Renal cortical epithelial cell (primary cell): Measurements from ENCODE around the gene OSBPL10. TPM values are rescaled to one million over a fixed set of nuclear protein-coding genes. Genes with fewer than 3 reads are reported as not detected.
"Not testable (repeated sequence)": the region's sequence is repeated elsewhere in the genome, so short reads cannot be mapped to it uniquely, and the experiment has no call there.

Source experiments
- DNase-seq: peaks from one replicate; pipeline ENCODE4 v3.0.0-alpha.2; 2011; ENCODE audit warnings: low read depth
- total RNA-seq: library from RNA; depleted of rRNA; stranded (reverse); fragments of >200 nt; gene quantifications from 2 replicates; pipeline ENCODE4 v1.2.3, GENCODE V29; 2014

OSBPL10 gene
- total RNA-seq, 1 donor from 2014 or later = 78.3 TPM

DNA sequence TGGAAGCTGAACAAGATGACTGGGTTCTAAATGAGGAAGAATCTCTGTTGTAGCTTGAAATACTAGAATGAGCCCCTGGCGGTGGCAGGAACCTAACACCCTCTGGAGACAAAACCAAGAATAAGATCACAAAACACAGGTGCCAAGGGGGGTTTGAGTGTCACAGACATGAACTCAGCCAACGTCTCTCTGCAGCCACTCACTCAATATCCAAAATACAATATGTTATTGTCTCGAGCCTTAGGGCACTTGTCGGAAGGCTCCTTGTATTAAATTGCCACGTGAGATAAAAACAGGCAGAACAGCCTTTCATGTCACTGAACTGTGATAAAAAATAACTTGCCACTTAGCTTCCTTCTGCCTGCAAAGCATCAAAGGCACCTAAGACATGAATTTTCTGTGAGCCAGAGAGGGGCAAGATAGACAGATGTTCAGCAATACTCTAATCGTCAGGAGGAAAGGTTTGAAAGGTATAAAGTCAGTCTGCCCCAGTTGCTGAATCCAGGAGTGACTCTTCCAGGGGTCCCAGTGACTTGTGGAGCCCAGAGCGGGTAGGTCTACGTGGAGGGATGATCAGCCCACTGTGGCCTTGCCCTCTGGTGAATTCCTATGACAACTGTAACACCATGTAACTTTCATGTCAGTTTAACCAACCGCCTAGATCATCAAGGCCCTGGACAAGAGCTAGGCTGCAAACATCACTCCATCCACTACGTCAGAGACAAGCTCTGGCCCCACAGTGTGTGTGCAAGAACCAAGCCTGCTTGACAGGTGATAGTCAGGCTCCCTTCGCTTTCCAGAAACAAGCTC, 165.2 kb downstream of the OSBPL10 start:
- DNase-seq = no peak

DNA sequence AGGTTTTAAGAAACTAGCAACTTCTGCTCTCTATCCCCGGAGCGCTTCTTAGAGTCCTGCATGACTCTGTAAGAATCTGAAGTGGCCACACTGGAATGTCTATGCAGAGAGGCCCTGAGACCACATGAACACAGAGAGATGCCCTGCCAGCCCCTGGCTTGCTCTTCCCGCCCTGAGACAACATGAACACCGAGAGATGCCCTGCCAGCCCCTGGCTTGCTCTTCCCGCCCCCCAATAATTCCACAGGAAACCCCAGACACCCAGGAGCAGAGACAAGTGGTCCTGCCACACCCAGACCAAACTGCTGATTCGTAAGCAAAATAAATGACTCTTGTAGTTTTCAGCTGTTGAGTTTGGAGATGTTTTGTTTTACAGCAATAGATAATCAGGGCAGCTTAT, 166.1 kb downstream of the OSBPL10 start:
- no peak for DNase-seq

DNA sequence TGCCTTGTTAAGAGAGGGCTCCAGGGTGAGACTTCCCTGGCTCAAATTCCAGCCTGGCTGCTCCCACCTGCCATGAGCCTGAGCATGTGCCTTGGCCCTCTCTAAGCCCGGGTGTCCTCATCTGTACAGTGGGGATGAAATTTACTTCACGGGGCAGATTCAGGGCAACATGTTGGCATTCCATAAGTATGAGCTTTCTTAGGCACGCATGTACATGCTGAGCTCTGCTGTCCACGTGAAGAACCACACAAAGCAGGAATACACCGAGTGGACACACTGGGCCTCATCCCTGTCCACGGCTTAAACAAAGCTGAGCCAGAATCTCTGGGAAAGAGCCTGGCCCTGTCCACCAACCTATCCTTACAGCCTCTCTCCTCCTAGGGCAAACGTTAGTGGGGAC, 167.4 kb downstream of the OSBPL10 start:
- no peak for DNase-seq

DNA sequence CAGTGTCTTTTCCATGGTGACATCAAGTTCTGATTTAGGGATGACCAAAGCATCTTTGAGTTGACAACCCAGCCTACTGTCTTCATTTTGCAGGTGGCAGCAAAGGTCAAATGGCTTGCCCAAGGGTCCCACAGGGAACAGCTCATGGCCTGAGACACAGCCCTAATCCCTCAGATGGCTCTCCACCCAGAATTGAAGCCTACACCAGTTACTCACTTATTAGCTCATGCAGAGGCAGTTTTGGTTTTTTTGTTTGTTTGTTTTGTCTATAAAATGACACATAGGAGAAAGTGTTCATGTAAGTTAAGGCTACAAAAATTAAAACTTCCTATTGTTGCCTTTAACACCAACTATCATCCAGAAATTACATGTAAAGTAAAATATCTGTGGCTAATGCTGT, 167.9 kb downstream of the OSBPL10 start:
- no peak for DNase-seq

DNA sequence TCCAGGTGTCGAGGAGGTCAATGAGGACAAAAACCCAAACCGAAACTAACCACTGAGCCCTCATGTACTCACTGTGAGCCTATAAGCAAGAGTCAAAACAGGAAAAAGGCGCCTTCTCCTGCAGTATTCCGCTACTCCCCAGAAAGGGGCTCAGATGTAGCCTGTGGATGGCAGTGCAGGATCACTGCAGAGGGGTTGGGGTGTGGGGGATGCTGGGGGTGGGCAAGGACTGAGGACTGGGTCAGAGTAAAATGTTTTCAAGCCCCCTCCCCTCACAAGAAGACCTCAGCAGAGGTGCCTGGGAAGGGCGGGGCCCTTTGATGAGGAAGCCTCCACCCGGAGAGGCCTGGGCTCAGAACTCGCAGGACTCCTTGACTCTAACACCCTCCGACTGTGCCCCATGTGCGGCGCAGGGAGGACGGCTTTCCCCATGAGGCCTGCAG, 170.1 kb downstream of the OSBPL10 start:
- DNase-seq = no peak

DNA sequence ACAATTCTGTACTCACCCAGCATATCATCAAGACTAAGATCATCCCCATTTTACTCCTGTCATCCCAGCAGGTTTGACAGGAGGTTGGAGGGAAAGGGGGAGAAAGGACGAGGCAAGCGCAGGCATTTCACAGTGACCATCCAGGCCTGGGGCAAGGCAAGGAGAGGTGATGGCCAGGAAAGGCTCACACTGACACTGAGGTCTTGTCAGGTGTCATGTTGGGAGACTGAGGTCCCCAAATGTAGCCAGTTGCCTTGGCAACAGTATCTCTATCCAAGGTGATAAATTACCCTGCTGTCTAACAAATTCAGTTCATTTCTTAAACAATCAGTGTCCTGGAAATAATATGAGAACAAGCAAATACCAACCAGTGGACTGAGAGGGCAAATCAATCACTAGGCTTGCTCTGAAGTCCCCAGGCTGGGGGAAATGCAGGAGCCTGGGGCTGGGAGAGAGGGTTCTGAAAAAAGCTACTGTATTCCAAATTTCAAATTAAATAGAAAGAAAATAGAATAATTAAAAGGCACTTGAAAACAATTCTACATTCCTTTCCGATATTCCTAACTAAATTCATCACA, 172.8 kb downstream of the OSBPL10 start:
- no peak for DNase-seq

DNA sequence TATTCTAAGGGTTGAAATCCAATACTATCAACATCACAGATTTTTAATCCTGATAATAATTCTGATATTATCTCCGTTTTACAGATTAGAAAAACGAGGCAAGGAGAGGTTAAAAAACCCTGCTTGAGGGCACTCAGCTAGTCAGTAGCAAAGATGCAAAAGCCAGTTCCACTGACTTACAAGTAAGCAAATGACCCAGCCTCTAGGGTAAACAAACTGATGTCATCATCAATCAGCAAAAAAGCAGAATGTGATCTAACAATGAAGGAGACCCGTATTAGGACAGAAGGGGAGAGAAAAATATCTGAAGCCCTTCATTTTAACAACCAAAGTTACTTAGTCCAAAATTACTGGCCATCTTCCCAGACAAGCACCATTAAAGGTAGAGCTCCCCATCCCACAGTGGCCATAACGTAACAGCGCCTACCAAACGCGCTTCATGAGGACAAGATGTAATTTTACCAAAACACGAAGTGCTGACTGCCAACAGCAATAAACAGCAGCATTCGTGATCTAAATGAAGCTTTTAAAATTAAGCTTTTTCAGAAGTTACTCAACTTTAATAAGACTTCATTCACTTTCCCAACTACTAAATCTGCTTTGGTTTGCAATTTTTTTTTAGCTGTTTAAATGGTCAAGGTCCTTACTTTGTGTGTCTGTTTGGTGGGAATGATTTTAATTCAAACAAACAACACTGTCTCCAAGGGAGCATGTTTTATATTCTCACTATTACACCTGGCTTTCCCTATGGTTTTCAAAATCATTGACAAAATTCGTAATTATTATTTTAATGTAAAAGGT, 176.6 kb downstream of the OSBPL10 start:
- no peak for DNase-seq

DNA sequence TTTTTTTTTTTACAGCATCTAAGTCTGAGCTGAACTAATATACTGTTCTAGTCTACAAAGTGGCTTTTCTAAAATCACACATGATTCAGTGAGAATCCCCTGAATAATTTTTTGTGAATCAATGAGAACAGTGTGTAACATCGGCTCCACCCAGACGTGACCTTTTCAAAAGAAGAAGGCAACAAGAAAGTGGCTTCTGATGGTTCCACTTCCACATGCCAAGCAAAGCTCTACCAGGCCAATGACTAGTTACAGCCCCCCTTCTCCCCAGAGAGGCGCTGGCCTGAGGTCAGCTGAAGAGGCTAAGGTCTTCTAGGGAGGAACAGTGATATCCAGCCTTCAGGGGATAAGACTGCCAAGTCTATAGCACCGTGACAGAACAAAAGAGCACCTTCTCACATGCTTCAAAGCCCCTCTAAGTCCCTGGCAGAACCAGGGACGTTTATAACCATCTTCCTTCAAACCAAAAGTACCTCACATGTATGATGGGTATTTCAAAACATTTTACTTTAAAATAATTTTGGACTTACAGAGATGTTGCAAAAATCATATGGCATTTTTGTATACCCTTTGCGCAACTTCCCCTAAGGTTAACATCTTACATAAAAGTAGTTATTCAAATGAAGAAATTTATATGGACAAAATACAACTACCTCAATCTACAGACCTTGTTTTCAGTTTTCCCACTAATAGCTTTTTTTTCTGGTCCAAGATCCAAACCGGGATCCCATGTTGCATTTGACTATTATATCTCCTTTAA, 177.9 kb downstream of the OSBPL10 start:
- DNase-seq = no peak

DNA sequence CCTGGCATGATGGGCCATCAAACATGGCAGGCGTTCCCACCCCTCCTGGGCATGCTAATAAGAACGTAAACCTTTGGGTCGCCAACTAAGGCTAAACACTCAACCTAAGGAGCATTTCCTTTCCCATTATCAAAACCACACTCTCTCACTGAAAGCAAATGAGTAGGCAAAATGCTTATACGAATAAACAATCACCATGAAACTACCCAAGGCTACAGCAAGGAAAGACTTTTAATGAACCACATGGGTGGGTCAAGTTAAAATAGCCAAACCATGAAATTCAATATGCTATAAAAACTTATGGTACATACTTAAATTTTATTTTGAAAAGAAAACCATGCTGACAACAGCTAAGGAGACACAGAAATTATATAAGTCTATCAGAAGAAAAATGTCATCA, 180.6 kb downstream of the OSBPL10 start:
- no peak for DNase-seq

DNA sequence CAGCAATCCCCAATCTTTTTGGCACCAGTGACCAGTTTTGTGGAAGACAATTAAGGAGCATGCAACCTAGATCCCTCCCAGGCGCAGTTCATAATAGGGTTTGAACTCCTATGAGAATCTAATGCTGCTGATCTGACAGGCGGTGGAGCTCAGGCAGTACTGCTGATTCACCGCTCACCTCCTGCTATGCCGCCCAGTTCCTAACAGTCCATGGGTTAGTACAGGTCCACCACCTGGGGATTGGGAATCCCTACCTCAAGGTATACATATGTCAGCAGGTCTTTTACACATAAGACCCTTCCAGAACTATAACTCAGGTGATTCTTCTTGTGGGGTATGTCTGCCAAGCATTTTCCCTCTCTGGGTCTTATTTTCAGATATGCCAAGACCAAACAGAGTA, 182.2 kb downstream of the OSBPL10 start:
- DNase-seq = no peak

DNA sequence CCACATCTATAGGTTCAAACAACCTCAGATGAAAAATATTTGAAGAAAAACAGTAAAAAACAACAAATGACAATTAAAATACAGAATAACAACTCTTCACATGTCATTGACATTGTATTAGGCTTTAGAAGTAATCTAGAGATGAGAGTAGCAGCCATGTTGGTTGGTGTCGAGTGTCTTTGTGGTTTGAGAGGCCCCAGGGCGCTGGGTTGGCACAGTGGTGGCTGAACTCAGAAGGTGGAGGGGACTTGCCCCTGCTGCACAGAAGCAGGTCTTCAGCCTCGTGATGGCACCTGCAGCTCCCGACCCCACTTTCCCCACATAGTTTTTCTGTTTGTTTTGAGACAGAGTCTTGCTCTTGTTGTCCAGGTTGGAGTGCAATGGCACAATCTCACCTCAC, 187.2 kb downstream of the OSBPL10 start:
- no peak for DNase-seq

DNA sequence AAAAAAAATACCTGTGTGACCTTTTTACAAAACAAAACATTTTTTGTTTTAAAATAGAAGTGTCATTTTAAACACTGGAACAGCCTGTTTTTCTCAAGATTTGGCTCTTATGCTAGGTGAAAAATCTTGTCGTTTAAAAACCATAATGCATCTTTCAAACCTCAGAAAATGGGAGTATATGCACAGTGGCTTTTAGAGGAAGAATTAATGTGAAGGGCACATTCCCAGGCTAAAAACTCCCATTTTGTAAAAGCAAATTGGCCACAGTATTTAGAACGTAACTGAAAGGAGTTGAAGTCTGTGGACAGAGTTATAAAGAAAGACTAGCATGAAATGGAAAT, 190.0 kb downstream of the OSBPL10 start:
- DNase-seq = no peak

DNA sequence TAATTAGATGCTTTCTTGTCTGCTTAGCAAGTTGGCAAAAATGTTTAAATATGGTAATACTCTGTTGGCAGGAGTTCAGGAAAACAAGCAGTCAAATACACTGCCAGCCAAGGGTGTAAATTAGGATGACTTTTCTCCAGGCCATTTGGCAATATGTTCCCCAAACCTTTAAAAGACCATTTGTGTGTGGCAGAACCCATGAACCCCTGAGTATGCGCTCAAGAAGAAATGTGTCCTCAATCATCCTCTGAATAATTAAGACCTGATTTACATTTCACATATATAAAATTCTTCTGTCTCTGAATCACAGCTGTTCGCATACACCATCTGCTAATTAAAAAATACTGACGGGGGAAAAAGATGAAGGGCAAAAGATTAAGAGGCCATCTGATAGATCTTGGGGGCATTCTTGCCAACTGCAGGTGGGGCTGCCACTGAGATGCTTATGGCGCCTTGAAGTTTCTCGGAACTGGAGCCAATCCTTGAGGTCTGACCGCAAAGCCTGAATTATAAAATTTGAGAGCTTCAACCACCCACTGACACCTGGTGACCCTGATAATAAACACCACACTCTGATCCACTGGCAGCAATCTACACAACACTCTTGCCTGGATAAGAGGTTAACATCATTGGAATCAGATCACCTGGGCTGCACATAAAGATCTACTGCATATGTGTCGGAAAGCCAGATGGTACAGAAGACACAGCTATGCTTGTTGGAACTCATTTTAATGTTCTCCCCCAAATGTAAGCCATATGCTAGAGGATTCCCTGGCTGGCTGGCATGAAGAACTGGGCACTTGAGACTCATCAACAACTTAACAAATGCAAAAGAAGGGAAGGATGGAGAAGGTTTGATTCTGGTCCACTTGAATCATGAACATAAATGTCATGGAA, 190.6 kb downstream of the OSBPL10 start:
- DNase-seq = no peak

DNA sequence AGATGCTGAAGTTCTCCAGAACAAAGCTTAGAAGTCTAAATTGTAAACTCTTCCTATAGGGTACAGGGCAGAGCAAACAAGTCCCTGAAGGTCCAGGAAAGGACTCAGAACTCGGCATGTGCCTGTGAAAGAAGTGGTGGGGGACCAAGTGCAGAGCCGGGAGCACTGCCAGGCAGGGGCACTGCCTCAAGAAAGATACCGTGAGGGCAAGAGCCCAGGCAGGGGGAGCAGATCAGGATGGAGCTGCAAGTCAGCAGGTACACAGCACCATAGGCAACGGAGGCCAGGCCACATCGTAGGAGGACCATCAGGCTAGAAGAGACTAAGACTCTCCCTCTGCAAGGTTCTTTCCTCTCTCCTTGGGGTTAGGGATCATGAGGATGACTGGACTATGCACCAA, 191.6 kb downstream of the OSBPL10 start:
- DNase-seq = no peak

DNA sequence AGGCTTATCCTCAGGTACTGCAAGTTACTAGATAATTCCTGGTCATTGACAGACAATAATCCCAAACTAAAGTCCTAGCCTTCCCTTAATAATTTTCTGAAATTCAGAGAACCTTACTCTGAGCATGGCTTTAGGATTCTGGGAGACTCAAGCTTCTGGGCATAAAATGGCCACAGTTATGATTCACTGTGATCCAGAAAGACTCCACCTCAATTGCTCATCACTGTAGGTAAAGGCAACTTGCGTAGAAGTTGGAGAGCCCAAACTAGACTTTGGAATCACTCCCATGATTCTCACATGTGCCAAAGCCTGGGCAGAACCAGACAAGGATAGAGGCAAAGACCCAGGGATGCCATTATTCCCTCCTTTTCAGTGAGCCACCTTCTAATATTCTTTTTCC, 195.3 kb downstream of the OSBPL10 start:
- no peak for DNase-seq

DNA sequence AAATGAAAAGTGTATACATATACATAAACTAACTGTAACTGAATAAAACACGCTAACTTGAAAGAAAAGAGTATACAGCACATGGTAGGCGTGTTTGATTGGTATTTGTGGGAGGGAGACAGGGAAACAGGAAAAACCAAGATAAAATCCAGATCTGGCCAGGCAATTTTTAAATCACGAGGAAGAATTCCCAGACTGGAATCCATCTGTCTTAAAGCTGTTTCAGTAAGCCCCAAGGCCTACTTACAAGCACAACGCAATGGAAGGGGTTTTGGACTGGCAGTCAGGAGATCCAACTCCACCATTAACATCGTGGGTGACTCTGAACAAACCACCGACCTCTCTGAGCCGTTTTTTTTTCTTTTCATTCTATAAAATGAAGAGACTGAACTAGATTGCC, 195.8 kb downstream of the OSBPL10 start:
- no peak for DNase-seq

DNA sequence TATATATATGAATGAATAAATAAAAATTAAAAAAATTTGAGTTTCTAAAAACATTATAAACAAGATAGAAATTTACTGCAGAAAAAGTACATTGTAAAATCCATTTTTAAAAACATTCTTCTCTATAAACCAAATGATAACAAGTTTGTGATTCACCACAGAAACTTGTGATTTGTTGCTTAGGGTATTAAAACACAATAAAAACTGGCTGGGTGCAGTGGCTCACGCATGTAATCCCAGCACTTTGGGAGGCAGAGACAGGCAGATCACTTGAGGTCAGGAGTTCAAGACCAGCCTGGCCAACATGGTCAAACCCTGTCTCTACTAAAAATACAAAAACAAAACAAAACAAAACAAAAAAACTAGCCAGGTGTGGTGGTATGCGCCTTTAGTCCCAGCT, 197.2 kb downstream of the OSBPL10 start:
- DNase-seq = not testable (repeated sequence)

DNA sequence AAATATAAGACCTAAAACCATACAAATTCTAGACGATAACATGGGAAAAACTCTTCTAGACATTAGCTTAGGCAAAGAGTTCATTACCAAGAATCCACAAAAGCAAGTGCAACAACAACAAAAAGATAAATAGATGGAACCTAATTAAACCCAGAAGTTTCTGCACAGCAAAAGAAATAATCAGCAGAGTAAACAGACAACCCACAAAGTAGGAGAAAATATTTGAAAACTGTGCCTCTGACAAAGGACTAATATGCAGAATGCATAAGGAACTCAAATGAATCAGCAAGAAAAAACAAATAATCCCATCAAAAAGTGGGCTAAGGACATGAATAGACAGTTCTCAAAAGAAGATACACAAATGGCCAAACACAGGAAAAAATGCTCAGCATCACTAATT, 198.8 kb downstream of the OSBPL10 start:
- not testable (repeated sequence) for DNase-seq

DNA sequence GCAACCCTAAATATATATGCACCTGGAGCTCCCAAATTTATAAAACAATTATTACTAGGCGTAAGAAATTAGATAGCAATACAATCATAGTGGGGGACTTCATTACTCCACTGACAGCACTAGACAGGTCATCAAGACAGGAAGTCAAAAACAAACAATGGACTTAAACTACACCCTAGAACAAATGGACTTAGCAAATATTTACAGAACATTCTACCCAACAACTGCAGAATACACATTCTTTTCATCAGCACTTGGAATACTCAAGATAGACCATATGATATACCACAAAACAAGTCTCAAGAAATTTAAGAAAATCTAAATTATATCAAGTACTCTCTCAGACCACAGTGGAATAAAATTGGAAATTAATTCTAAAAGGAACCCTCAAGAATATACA, 201.5 kb downstream of the OSBPL10 start:
- DNase-seq = no peak

DNA sequence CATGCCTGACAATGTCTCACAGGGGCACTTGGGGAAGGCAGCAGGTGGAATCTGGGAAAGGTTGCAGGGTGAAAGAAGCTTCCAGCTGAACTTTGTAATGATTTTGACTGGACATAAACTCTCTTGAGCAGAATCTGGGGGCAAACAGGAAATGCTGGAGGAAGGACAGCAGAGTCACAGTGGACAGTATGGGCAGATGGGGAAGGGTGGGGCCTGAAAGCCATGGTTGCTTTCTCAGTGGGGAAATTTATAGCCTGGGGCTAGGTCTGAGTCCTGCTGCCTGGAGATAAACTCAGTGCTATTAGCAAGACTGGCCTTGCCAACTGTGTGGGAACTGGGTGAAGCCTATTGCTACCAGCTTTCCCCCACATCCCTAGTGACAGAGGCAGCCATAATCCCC, 203.2 kb downstream of the OSBPL10 start:
- DNase-seq = no peak

DNA sequence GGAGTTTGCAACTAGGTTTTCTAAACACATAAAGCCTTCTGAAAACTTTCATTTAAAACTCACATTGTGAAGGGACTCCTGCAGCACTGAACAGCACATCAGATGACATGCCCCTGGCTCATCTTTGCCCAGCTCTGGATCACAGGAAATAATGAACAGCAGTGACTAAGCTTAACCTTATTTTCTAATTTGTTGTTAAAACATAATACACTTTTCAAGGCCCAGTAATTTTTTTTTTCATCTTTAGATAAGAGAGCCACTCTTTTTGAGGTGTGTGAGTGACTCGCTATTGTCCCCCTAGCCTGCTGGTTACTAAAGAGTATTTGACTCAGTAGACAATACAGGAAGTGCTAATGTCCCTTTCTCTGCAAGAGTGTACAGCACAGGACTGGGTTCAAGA, 204.0 kb downstream of the OSBPL10 start:
- no peak for DNase-seq
